AG08396 (cell line): Measurements from ENCODE around the gene GATA5.
"Not testable (repeated sequence)": the region's sequence is repeated elsewhere in the genome, so short reads cannot be mapped to it uniquely, and the experiment has no call there.

Experiments used
- DNase-seq: peaks from one replicate; pipeline ENCODE4 v3.0.0; 2012; ENCODE audit warnings: low spot score, mixed read lengths

Gene GATA5

GRCh38 chr20:62504323-62504722 lies 28.5 kb upstream of the GATA5 start:
- DNase-seq = no peak

GRCh38 chr20:62503401-62504178 lies 27.8 kb upstream of the GATA5 start:
- DNase-seq = no peak

- no peak for DNase-seq
Measured at GRCh38 chr20:62502496-62503095, 26.8 kb upstream of the GATA5 start.

GRCh38 chr20:62501801-62502495 lies 26.2 kb upstream of the GATA5 start:
- DNase-seq = no peak

- peak; percentile 89 for DNase-seq
Measured at GRCh38 chr20:62500237-62500864, 24.6 kb upstream of the GATA5 start.

GRCh38 chr20:62499758-62500236 lies 24.0 kb upstream of the GATA5 start:
- DNase-seq = no peak

- no peak for DNase-seq
Measured at GRCh38 chr20:62498874-62499273, 23.1 kb upstream of the GATA5 start.

- DNase-seq = no peak
Measured at GRCh38 chr20:62496568-62497218, 20.9 kb upstream of the GATA5 start.

- no peak for DNase-seq
Measured at GRCh38 chr20:62495749-62496567, 20.2 kb upstream of the GATA5 start.

GRCh38 chr20:62494980-62495748 lies 19.4 kb upstream of the GATA5 start:
- no peak for DNase-seq

- DNase-seq = no peak
Measured at GRCh38 chr20:62494537-62494936, 18.7 kb upstream of the GATA5 start.

GRCh38 chr20:62493886-62494285 lies 18.1 kb upstream of the GATA5 start:
- DNase-seq = no peak

- no peak for DNase-seq
Measured at GRCh38 chr20:62493253-62493885, 17.6 kb upstream of the GATA5 start.

GRCh38 chr20:62492711-62493110 lies 16.9 kb upstream of the GATA5 start:
- no peak for DNase-seq

- DNase-seq = not testable (repeated sequence)
Measured at GRCh38 chr20:62490783-62491182, 15.0 kb upstream of the GATA5 start.

- DNase-seq = no peak
Measured at GRCh38 chr20:62489932-62490263, 14.1 kb upstream of the GATA5 start.

GRCh38 chr20:62489186-62489931 lies 13.6 kb upstream of the GATA5 start:
- DNase-seq = no peak

GRCh38 chr20:62488470-62488869 lies 12.7 kb upstream of the GATA5 start:
- DNase-seq = no peak
